ENCODE data around the gene UGCG. TPM values are rescaled to one million over a fixed set of nuclear protein-coding genes. Genes with fewer than 3 reads are reported as not detected.

The UGCG gene
- total RNA-seq, 1 experiment from 2014 or later, result 32.6 TPM

GRCh38 chr9:111913159-111913558 is 16.5 kb downstream of the UGCG start:
- no peaks in the 10 kb centered on the region for H3K9me2 ChIP-seq (ENCODE audit: insufficient read depth)
- POLR2A ChIA-PET, result no interaction called here
- RAD21 ChIA-PET (ENCODE audit: low non-redundant PET in 1 of 2, low total read pairs in 2 of 2, uncharacterized antibody in 2 of 2, unreplicated experiment in 2 of 2), result no interaction called here
- H3K4me3 ChIP-seq (replicated peaks in 1 of 2; ENCODE audit: low read depth in 1 of 2, low read length in 2 of 2), result no peak overlapping the region
- no peak overlapping the region for H3K9ac ChIP-seq (ENCODE audit: low read length)
- H3K79me2 ChIP-seq (ENCODE audit: insufficient read depth, low read length), result peaks cover 98% of the 10 kb centered on the region
- H3K9me3 ChIP-seq (ENCODE audit: control insufficient read depth in 1 of 2, insufficient read depth in 1 of 2, low read depth in 1 of 2, low read length in 2 of 2), result no peaks in the 10 kb centered on the region
- DNase-seq (ENCODE audit: low read depth, low spot score) (no peak), ATAC-seq (no peak)
- peaks cover 0 to 8% of the 10 kb centered on the region in 2 experiments; a peak in 2 of 4 replicates for H3K36me3 ChIP-seq (ENCODE audit: control insufficient read depth in 1 of 2, insufficient read depth in 2 of 2, low read length in 2 of 2)
- TF ChIP-seq, protein P1, sequence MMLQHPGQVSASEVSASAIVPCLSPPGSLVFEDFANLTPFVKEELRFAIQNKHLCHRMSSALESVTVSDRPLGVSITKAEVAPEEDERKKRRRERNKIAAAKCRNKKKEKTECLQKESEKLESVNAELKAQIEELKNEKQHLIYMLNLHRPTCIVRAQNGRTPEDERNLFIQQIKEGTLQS (IDR thresholded peaks at IDR 0.05), result no peak
- TF ChIP-seq ZBTB33 (IDR thresholded peaks at IDR 0.05; ENCODE audit: extremely low read depth, insufficient replicate concordance, low read length) (no peak), YY1 (IDR thresholded peaks at IDR 0.05; ENCODE audit: extremely low read depth, insufficient replicate concordance, low read depth, low read length) (no peak)
- H2AFZ ChIP-seq (ENCODE audit: low read depth, low read length, poor library complexity, severe bottlenecking), result no peak overlapping the region
- H3K4me1 ChIP-seq (ENCODE audit: control insufficient read depth in 1 of 2, insufficient read depth in 2 of 2, low read length in 2 of 2), result peaks cover 11 to 30% of the 10 kb centered on the region in 2 experiments
- CTCF ChIA-PET, result no interaction called here
- intact Hi-C loops (cut with micrococcal nuclease), result no loop called here
- H3K27me3 ChIP-seq (ENCODE audit: insufficient read depth, low read length), result no peaks in the 10 kb centered on the region
- H4K20me1 ChIP-seq (ENCODE audit: insufficient read depth), result peaks cover 22% of the 10 kb centered on the region; the same call in 1 of the 2 replicates
- H3K27ac ChIP-seq (ENCODE audit: low read depth, low read length), result no peak overlapping the region
- BruUV-seq (replicated peaks), result no TSS peak
- no peak overlapping the region for H3K4me2 ChIP-seq (ENCODE audit: low read length)

DNA sequence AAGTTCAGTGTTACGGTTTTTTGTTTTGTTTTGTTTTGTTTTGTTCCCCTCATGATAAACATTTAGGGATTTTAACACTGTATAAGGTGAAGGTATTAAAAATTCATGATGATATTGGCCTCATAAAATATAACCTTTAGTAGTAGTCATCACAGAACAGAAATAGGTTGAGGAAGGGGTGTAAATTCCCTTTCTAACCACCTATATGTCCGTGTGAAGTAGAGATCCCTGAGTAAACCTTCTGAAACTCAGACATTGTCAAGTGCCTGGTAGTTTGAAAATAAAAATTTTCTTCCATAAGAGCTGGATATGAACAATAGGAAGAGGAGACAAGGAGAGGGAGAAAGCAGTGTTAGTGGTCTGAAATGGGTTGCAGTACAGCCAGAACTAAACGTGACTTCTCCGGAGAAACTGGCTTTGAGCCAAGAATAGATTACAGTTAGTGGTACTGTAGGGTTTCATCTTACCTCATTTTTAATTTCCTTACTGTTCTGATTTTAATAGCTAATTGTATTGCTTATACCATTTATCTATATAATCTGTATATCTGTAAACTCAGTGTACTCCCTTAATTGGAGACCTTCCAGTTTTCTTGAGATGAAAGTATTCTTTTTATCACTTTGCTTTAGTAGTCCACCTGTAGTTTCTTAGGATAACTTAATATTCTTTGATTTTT is 18.3 kb downstream of the UGCG start:
- no peak overlapping the region for H3K27ac ChIP-seq (ENCODE audit: low read depth, low read length)
- no peak overlapping the region for H3K4me2 ChIP-seq (ENCODE audit: low read length)
- no peaks in the 10 kb centered on the region for H3K9me2 ChIP-seq (ENCODE audit: insufficient read depth)
- H3K9ac ChIP-seq (ENCODE audit: low read length), result no peak overlapping the region
- ATAC-seq, result no peak
- ChIA-PET POLR2A (no interaction called here), RAD21 (ENCODE audit: low non-redundant PET in 1 of 2, low total read pairs in 2 of 2, uncharacterized antibody in 2 of 2, unreplicated experiment in 2 of 2) (interaction anchor here in 1 of 2 experiments (0.7 kb wide), 1 partner anchor 30 kb away, joined by 3 read pairs; no protein-coding TSS in a partner anchor), CTCF (no interaction called here)
- H3K4me1 ChIP-seq (ENCODE audit: control insufficient read depth in 1 of 2, insufficient read depth in 2 of 2, low read length in 2 of 2), result peaks cover 0 to 13% of the 10 kb centered on the region in 2 experiments; a peak in 2 of 4 replicates
- no peak for DNase-seq (ENCODE audit: low read depth, low spot score)
- intact Hi-C loops (cut with micrococcal nuclease), result no loop called here
- H3K9me3 ChIP-seq (ENCODE audit: control insufficient read depth in 1 of 2, insufficient read depth in 1 of 2, low read depth in 1 of 2, low read length in 2 of 2), result no peaks in the 10 kb centered on the region
- no peak overlapping the region for H3K4me3 ChIP-seq (replicated peaks in 1 of 2; ENCODE audit: low read depth in 1 of 2, low read length in 2 of 2)
- no TSS peak for BruUV-seq (replicated peaks)
- H3K36me3 ChIP-seq (ENCODE audit: control insufficient read depth in 1 of 2, insufficient read depth in 2 of 2, low read length in 2 of 2), result peaks cover 0 to 10% of the 10 kb centered on the region in 2 experiments; a peak in 2 of 4 replicates
- H3K79me2 ChIP-seq (ENCODE audit: insufficient read depth, low read length), result peaks cover 96% of the 10 kb centered on the region
- no peak overlapping the region for H2AFZ ChIP-seq (ENCODE audit: low read depth, low read length, poor library complexity, severe bottlenecking)
- no peaks in the 10 kb centered on the region for H3K27me3 ChIP-seq (ENCODE audit: insufficient read depth, low read length)
- H4K20me1 ChIP-seq (ENCODE audit: insufficient read depth), result peaks cover 10% of the 10 kb centered on the region; the same call in 1 of the 2 replicates
- TF ChIP-seq, protein P2, sequence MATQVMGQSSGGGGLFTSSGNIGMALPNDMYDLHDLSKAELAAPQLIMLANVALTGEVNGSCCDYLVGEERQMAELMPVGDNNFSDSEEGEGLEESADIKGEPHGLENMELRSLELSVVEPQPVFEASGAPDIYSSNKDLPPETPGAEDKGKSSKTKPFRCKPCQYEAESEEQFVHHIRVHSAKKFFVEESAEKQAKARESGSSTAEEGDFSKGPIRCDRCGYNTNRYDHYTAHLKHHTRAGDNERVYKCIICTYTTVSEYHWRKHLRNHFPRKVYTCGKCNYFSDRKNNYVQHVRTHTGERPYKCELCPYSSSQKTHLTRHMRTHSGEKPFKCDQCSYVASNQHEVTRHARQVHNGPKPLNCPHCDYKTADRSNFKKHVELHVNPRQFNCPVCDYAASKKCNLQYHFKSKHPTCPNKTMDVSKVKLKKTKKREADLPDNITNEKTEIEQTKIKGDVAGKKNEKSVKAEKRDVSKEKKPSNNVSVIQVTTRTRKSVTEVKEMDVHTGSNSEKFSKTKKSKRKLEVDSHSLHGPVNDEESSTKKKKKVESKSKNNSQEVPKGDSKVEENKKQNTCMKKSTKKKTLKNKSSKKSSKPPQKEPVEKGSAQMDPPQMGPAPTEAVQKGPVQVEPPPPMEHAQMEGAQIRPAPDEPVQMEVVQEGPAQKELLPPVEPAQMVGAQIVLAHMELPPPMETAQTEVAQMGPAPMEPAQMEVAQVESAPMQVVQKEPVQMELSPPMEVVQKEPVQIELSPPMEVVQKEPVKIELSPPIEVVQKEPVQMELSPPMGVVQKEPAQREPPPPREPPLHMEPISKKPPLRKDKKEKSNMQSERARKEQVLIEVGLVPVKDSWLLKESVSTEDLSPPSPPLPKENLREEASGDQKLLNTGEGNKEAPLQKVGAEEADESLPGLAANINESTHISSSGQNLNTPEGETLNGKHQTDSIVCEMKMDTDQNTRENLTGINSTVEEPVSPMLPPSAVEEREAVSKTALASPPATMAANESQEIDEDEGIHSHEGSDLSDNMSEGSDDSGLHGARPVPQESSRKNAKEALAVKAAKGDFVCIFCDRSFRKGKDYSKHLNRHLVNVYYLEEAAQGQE (IDR thresholded peaks at IDR 0.05; ENCODE audit: low read depth), result no peak
- TF ChIP-seq ZBTB33 (IDR thresholded peaks at IDR 0.05; ENCODE audit: extremely low read depth, insufficient replicate concordance, low read length) (no peak), SRF (IDR thresholded peaks at IDR 0.05; ENCODE audit: low read depth) (no peak), ELF1 (IDR thresholded peaks at IDR 0.05; ENCODE audit: borderline replicate concordance, low read depth) (no peak)
